ENCODE results near the gene OSBPL2. TPM values are rescaled to one million over a fixed set of nuclear protein-coding genes. Genes with fewer than 3 reads are reported as not detected.

The OSBPL2 gene
- total and polyA plus RNA-seq, 2 experiments from 2014 or later, result 16.6 to 31.2 TPM

DNA sequence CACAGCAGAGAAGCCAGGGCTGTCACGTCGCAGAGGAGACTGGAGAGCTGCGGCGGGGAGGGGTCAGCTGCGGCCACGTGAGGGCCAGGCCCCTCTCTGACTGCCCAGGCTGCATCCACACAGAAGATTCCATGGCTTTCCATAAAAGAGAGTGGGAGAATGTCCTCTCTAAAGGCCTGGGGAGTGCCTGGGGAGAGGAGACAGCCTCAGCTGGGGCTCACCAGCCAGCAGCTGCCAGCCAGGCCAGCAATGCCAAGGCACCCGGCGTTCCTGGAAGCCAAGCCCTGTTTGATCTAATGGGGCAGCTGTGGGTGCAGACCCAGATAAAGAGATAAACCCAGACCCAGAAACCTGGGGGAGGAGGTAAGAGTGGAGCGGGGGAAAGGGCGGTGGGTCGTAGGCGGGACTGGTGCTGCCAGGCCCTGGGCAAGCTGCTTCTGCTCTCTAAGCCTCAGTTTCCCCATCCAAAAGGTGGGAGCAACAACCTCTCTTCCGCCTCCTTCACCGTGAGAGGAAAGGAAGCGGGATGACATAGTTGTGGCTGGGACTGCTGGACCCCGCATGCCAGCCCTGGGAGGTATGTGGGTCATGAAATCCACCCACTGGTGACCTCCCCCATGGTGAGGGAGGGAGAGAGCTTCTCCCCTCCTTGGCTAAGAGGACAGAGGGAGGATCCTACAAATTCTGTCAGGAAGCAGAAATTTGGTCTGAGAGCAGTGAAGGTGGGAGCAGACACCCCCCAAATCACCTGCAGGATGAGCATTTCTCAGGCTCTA is 3.1 kb upstream of the OSBPL2 start:
- H3K9me2 ChIP-seq (ENCODE audit: insufficient read depth), result no peaks in the 10 kb centered on the region
- H3K4me2 ChIP-seq, result no peak overlapping the region
- Mint-ChIP-seq H3K4me1 (peaks cover 6% of the 10 kb centered on the region; the same call in 2 of the 3 replicates), H3K36me3 (ENCODE audit: low read depth) (no peaks in the 10 kb centered on the region), H3K27ac (no peak overlapping the region), H3K9me3 (no peaks in the 10 kb centered on the region), H3K4me3 (no peak overlapping the region), H3K27me3 (ENCODE audit: insufficient read depth, low read depth, poor library complexity) (peaks cover 7% of the 10 kb centered on the region)
- H3F3A ChIP-seq (replicated peaks; ENCODE audit: low read depth), result 0 out of 2 replicates have a peak, but pooled peaks cover 3% of the 10 kb centered on the region
- TF ChIP-seq EZH2 (IDR thresholded peaks at IDR 0.05; ENCODE audit: low read depth, unreplicated experiment), result no peak
- TF ChIP-seq EZH2phosphoT487 (IDR thresholded peaks at IDR 0.05; ENCODE audit: unreplicated experiment), result no peak
- TF ChIP-seq, protein P1, sequence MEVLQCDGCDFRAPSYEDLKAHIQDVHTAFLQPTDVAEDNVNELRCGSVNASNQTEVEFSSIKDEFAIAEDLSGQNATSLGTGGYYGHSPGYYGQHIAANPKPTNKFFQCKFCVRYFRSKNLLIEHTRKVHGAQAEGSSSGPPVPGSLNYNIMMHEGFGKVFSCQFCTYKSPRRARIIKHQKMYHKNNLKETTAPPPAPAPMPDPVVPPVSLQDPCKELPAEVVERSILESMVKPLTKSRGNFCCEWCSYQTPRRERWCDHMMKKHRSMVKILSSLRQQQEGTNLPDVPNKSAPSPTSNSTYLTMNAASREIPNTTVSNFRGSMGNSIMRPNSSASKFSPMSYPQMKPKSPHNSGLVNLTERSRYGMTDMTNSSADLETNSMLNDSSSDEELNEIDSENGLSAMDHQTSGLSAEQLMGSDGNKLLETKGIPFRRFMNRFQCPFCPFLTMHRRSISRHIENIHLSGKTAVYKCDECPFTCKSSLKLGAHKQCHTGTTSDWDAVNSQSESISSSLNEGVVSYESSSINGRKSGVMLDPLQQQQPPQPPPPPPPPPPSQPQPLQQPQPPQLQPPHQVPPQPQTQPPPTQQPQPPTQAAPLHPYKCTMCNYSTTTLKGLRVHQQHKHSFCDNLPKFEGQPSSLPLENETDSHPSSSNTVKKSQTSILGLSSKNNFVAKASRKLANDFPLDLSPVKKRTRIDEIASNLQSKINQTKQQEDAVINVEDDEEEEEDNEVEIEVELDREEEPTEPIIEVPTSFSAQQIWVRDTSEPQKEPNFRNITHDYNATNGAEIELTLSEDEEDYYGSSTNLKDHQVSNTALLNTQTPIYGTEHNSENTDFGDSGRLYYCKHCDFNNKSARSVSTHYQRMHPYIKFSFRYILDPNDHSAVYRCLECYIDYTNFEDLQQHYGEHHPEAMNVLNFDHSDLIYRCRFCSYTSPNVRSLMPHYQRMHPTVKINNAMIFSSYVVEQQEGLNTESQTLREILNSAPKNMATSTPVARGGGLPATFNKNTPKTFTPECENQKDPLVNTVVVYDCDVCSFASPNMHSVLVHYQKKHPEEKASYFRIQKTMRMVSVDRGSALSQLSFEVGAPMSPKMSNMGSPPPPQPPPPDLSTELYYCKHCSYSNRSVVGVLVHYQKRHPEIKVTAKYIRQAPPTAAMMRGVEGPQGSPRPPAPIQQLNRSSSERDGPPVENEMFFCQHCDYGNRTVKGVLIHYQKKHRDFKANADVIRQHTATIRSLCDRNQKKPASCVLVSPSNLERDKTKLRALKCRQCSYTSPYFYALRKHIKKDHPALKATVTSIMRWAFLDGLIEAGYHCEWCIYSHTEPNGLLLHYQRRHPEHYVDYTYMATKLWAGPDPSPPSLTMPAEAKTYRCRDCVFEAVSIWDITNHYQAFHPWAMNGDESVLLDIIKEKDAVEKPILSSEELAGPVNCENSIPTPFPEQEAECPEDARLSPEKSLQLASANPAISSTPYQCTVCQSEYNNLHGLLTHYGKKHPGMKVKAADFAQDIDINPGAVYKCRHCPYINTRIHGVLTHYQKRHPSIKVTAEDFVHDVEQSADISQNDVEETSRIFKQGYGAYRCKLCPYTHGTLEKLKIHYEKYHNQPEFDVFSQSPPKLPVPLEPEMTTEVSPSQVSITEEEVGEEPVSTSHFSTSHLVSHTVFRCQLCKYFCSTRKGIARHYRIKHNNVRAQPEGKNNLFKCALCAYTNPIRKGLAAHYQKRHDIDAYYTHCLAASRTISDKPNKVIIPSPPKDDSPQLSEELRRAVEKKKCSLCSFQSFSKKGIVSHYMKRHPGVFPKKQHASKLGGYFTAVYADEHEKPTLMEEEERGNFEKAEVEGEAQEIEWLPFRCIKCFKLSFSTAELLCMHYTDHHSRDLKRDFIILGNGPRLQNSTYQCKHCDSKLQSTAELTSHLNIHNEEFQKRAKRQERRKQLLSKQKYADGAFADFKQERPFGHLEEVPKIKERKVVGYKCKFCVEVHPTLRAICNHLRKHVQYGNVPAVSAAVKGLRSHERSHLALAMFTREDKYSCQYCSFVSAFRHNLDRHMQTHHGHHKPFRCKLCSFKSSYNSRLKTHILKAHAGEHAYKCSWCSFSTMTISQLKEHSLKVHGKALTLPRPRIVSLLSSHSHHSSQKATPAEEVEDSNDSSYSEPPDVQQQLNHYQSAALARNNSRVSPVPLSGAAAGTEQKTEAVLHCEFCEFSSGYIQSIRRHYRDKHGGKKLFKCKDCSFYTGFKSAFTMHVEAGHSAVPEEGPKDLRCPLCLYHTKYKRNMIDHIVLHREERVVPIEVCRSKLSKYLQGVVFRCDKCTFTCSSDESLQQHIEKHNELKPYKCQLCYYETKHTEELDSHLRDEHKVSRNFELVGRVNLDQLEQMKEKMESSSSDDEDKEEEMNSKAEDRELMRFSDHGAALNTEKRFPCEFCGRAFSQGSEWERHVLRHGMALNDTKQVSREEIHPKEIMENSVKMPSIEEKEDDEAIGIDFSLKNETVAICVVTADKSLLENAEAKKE (CRISPR knock-in tag; IDR thresholded peaks at IDR 0.05), result no peak
- H4K20me1 ChIP-seq (replicated peaks; ENCODE audit: insufficient read depth), result peaks cover 1% of the 10 kb centered on the region
- no peak overlapping the region for H3K4me3 ChIP-seq
- peaks cover 12% of the 10 kb centered on the region for H3K79me2 ChIP-seq (replicated peaks; ENCODE audit: insufficient read depth)
- no peaks in the 10 kb centered on the region for H3K27me3 ChIP-seq (ENCODE audit: insufficient read depth)
- no peaks in the 10 kb centered on the region for H3K36me3 ChIP-seq (ENCODE audit: insufficient read depth)
- no peak overlapping the region for H2AFZ ChIP-seq
- ATAC-seq, result no peak
- H3K27ac ChIP-seq (ENCODE audit: low read depth), result no peak overlapping the region
- no peak for DNase-seq (ENCODE audit: low spot score)
- peaks cover 9% of the 10 kb centered on the region for H3K4me1 ChIP-seq (ENCODE audit: insufficient read depth)

GRCh38 chr20:62235777-62236157 is 2.6 kb upstream of the OSBPL2 start:
- no peak overlapping the region for H3K27ac ChIP-seq (ENCODE audit: low read depth)
- no peaks in the 10 kb centered on the region for H3K27me3 ChIP-seq (ENCODE audit: insufficient read depth)
- peaks cover 6% of the 10 kb centered on the region; the same call in 2 of the 3 replicates for H3K4me1 Mint-ChIP-seq
- H3K79me2 ChIP-seq (replicated peaks; ENCODE audit: insufficient read depth), result peaks cover 18% of the 10 kb centered on the region
- no peaks in the 10 kb centered on the region for H3K36me3 Mint-ChIP-seq (ENCODE audit: low read depth)
- no peaks in the 10 kb centered on the region for H3K9me2 ChIP-seq (ENCODE audit: insufficient read depth)
- peaks cover 7% of the 10 kb centered on the region for H3K27me3 Mint-ChIP-seq (ENCODE audit: insufficient read depth, low read depth, poor library complexity)
- H3F3A ChIP-seq (replicated peaks; ENCODE audit: low read depth), result 0 out of 2 replicates have a peak, but pooled peaks cover 3% of the 10 kb centered on the region
- no peak overlapping the region for H2AFZ ChIP-seq
- H3K4me1 ChIP-seq (ENCODE audit: insufficient read depth), result peaks cover 9% of the 10 kb centered on the region
- no peak overlapping the region for H3K27ac Mint-ChIP-seq
- DNase-seq (ENCODE audit: low spot score), result no peak
- ATAC-seq, result no peak
- H3K36me3 ChIP-seq (ENCODE audit: insufficient read depth), result no peaks in the 10 kb centered on the region
- H4K20me1 ChIP-seq (replicated peaks; ENCODE audit: insufficient read depth), result peaks cover 7% of the 10 kb centered on the region
- H3K4me3 ChIP-seq, result no peak overlapping the region
- no peak overlapping the region for H3K4me2 ChIP-seq
- H3K9me3 Mint-ChIP-seq, result no peaks in the 10 kb centered on the region
- no peak overlapping the region for H3K4me3 Mint-ChIP-seq
- TF ChIP-seq STAT1 (IDR thresholded peaks at IDR 0.05; ENCODE audit: unreplicated experiment), result no peak
- TF ChIP-seq EZH2 (IDR thresholded peaks at IDR 0.05; ENCODE audit: low read depth, unreplicated experiment), result no peak
- TF ChIP-seq ZNF331 (CRISPR knock-in tag; IDR thresholded peaks at IDR 0.05; ENCODE audit: low read depth), result no peak
- TF ChIP-seq, protein P1 (CRISPR knock-in tag; IDR thresholded peaks at IDR 0.05), result no peak

Measured in GM23338 (cell line).